Measurements from ENCODE around the gene TFPT. TPM values are rescaled to one million over a fixed set of nuclear protein-coding genes. Genes with fewer than 3 reads are reported as not detected.

The TFPT gene
- total and polyA plus RNA-seq, 4 donors: 2.4 to 5.6 (median 4.2) TPM

DNA sequence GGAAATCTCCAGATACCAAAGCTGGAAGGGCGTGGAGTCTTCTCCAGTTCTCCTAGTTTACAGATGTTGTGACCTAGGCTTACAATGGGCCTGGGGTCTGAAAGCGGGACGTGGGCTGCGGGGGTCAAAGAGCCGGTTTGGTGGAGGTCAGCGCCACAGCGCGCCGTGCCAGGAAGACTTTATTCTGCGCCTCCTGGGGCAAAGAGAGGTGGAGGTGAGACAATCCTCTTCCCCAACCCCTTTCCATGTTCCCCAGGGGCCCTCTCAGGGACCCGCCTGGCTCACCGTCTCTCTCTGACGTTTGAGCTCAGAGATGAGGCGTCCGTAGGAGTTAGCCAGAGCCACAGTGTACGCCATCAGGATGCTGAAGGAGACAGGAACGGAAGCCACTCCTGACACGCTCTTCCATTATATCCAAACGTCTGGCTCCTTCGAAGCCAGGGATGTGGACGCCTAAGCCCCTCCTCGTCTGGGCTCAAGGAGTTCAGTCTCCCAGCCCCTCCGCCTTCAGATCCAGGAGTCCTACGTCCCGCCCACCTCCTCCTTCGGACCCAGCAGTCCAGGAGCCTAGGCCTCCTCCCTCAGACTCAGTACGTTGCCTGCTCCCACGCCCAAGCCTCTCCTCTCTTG is 44.8 kb upstream of the TFPT start (continued):
- TF ChIP-seq, protein P1, sequence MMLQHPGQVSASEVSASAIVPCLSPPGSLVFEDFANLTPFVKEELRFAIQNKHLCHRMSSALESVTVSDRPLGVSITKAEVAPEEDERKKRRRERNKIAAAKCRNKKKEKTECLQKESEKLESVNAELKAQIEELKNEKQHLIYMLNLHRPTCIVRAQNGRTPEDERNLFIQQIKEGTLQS (IDR thresholded peaks at IDR 0.05): no peak
- TF ChIP-seq, protein P2, sequence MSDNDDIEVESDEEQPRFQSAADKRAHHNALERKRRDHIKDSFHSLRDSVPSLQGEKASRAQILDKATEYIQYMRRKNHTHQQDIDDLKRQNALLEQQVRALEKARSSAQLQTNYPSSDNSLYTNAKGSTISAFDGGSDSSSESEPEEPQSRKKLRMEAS (IDR thresholded peaks at IDR 0.05): no peak
- TF ChIP-seq RXRA (IDR thresholded peaks at IDR 0.05): no peak
- TF ChIP-seq, protein P3, sequence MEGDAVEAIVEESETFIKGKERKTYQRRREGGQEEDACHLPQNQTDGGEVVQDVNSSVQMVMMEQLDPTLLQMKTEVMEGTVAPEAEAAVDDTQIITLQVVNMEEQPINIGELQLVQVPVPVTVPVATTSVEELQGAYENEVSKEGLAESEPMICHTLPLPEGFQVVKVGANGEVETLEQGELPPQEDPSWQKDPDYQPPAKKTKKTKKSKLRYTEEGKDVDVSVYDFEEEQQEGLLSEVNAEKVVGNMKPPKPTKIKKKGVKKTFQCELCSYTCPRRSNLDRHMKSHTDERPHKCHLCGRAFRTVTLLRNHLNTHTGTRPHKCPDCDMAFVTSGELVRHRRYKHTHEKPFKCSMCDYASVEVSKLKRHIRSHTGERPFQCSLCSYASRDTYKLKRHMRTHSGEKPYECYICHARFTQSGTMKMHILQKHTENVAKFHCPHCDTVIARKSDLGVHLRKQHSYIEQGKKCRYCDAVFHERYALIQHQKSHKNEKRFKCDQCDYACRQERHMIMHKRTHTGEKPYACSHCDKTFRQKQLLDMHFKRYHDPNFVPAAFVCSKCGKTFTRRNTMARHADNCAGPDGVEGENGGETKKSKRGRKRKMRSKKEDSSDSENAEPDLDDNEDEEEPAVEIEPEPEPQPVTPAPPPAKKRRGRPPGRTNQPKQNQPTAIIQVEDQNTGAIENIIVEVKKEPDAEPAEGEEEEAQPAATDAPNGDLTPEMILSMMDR (IDR thresholded peaks at IDR 0.05; ENCODE audit: low read depth, low read length, missing input control): no peak
- no peak for TF ChIP-seq YY1 (IDR thresholded peaks at IDR 0.05)

DNA sequence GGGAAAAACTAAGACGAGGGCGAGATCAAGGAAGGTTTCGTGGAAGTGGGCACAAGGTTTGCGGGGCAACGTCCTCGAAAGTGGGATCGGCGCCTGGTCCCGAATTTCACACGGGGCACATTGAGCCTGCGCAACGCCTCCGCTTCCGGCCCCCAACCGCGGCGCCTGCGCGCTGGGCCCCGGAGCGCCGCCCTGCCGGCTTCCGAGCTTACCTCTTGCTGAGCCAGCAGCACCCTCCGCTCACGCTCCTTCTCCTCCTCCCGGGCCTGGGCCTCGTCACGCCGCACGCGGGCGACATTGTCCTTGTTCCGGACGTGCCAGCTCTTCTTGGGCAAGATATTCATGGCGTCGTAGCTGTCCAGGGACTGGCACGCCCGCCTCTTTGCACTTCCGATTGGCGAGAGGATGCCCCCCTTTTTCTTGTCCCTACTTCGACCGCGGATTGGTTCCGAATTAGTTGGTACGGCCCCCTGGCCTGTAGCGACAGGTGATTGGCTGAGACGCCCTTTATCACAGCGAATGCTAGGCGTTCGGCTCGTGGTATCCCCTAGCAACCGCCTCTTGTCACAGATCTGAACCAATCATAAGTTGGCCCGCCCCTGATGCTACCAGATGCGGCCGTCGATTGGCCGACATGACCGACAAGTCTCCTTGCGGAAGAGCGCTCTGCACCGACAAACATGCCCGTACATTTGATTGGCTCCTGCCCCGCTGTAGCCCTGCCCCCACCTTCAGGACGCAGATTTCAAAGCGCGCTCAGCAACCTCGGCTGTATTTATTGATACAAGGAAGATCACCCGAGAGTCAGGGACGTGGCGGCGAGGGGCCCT is 44.1 kb upstream of the TFPT start, which contains the start of gene LENG1:
TSS of gene LENG1 (minus strand) at position 370 of the 830 bp plus-strand sequence. CDS start at position 344, 26 bp downstream.
- H3K27ac ChIP-seq (ENCODE audit: low read depth in 1 of 2, low read length in 2 of 2): peak within 1 kb of the TSS; percentile 90 to 97
- peak; percentile 98 for DNase-seq (ENCODE audit: low spot score)
- H3K27me3 ChIP-seq (ENCODE audit: control insufficient read depth in 4 of 4, insufficient read depth in 4 of 4, low read length in 3 of 4): no peaks in the 10 kb centered on the region
- peak; percentile 12 to 32 for TF ChIP-seq RXRA (IDR thresholded peaks at IDR 0.05)
- TF ChIP-seq RAD21 (IDR thresholded peaks at IDR 0.05): no peak
- TF ChIP-seq GABPA (IDR thresholded peaks at IDR 0.05 in 1 of 2, conservative IDR thresholded peaks at IDR 0.05 in 1 of 2): peak; percentile 55 to 90
- peak; percentile 88 for TF ChIP-seq YY1 (IDR thresholded peaks at IDR 0.05)
- peak; percentile 25 for TF ChIP-seq NR2F2 (IDR thresholded peaks at IDR 0.05)
- TF ChIP-seq HNF4G (IDR thresholded peaks at IDR 0.05): no peak
- peak in 1 of 2 donors; percentile 84 for TF ChIP-seq EGR1 (IDR thresholded peaks at IDR 0.05; ENCODE audit: low read depth in 2 of 2)
- TF ChIP-seq JUND (IDR thresholded peaks at IDR 0.05): no peak
- TF ChIP-seq SP1 (IDR thresholded peaks at IDR 0.05): peak; percentile 97
- no peak for TF ChIP-seq HNF4A (conservative IDR thresholded peaks at IDR 0.05)
- TF ChIP-seq, protein P2 (IDR thresholded peaks at IDR 0.05): peak; percentile 42
- TF ChIP-seq, protein P4, sequence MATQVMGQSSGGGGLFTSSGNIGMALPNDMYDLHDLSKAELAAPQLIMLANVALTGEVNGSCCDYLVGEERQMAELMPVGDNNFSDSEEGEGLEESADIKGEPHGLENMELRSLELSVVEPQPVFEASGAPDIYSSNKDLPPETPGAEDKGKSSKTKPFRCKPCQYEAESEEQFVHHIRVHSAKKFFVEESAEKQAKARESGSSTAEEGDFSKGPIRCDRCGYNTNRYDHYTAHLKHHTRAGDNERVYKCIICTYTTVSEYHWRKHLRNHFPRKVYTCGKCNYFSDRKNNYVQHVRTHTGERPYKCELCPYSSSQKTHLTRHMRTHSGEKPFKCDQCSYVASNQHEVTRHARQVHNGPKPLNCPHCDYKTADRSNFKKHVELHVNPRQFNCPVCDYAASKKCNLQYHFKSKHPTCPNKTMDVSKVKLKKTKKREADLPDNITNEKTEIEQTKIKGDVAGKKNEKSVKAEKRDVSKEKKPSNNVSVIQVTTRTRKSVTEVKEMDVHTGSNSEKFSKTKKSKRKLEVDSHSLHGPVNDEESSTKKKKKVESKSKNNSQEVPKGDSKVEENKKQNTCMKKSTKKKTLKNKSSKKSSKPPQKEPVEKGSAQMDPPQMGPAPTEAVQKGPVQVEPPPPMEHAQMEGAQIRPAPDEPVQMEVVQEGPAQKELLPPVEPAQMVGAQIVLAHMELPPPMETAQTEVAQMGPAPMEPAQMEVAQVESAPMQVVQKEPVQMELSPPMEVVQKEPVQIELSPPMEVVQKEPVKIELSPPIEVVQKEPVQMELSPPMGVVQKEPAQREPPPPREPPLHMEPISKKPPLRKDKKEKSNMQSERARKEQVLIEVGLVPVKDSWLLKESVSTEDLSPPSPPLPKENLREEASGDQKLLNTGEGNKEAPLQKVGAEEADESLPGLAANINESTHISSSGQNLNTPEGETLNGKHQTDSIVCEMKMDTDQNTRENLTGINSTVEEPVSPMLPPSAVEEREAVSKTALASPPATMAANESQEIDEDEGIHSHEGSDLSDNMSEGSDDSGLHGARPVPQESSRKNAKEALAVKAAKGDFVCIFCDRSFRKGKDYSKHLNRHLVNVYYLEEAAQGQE (IDR thresholded peaks at IDR 0.05): peak; percentile 76
- TF ChIP-seq FOXA2 (IDR thresholded peaks at IDR 0.05): no peak
- TF ChIP-seq TAF1 (conservative IDR thresholded peaks at IDR 0.05): no peak
- TF ChIP-seq, protein P1 (IDR thresholded peaks at IDR 0.05): no peak
- TF ChIP-seq, protein P3 (IDR thresholded peaks at IDR 0.05; ENCODE audit: low read depth, low read length, missing input control): no peak
- H3K4me1 ChIP-seq (ENCODE audit: control insufficient read depth in 4 of 4, insufficient read depth in 4 of 4, low read length in 3 of 4): peaks cover 10 to 37% (median 31%) of the 10 kb centered on the region in 4 donors
- under 1% methylated on average over 72 of the region's 72 CpGs for WGBS
- H3K9ac ChIP-seq (ENCODE audit: low read depth in 1 of 2, low read length in 2 of 2): peak within 1 kb of the TSS; percentile 71 to 84
- no peaks in the 10 kb centered on the region for H3K9me3 ChIP-seq (ENCODE audit: control insufficient read depth in 4 of 4, low read length in 3 of 4)
- H3K4me3 ChIP-seq (ENCODE audit: low read depth in 1 of 3, low read length in 3 of 3): peak within 1 kb of the TSS; percentile 68 to 97 (median 85)
- peaks cover 18 to 31% (median 22%) of the 10 kb centered on the region in 4 donors for H3K36me3 ChIP-seq (ENCODE audit: control insufficient read depth in 4 of 4, insufficient read depth in 3 of 4, low read depth in 1 of 4, low read length in 3 of 4)
